Keratinocyte (primary cell): Measurements from ENCODE around the gene RNF180.

Experiments
- EZH2 ChIP-seq: IDR thresholded peaks from one replicate; pipeline ENCODE4 v1.6.1; 2012; ENCODE audit warnings: inconsistent platforms, mild to moderate bottlenecking, low read length, moderate library complexity
- TF ChIP-seq, protein P1 (sequence below), 3 experiments: IDR thresholded peaks in 1 of 3; conservative IDR thresholded peaks in 1 of 3; optimal IDR thresholded peaks in 1 of 3; 2 replicates in 2 of 3; 3 replicates in 1 of 3; pipeline versions ENCODE3 to v1.5.1; 2011; ENCODE audit warnings: low read length in 3 of 3, mild to moderate bottlenecking in 3 of 3, moderate library complexity in 2 of 3, control low read depth in 1 of 3, inconsistent platforms in 1 of 3; ENCODE audit not compliant: insufficient read depth in 2 of 3; ENCODE audit errors: extremely low read depth in 1 of 3

DNA sequence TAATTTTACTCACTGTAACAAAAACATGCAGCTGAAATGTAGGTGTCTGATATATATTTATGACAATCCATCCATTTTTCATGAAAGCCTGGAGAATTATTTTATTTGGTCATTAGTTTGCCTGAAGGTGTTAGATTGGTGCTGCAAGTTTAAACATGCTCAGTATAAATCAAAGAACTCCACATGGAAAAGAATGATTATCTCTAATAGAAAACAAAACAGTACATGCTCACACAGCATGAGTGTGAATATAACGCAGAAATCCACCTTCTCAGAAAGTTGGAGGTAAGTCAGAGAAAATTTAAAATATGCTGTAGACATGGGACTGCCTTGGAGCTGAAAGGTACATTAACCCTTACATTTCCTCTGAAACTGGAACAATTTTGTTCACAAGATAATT lies 174.7 kb downstream of the RNF180 start:
- TF ChIP-seq, protein P1, sequence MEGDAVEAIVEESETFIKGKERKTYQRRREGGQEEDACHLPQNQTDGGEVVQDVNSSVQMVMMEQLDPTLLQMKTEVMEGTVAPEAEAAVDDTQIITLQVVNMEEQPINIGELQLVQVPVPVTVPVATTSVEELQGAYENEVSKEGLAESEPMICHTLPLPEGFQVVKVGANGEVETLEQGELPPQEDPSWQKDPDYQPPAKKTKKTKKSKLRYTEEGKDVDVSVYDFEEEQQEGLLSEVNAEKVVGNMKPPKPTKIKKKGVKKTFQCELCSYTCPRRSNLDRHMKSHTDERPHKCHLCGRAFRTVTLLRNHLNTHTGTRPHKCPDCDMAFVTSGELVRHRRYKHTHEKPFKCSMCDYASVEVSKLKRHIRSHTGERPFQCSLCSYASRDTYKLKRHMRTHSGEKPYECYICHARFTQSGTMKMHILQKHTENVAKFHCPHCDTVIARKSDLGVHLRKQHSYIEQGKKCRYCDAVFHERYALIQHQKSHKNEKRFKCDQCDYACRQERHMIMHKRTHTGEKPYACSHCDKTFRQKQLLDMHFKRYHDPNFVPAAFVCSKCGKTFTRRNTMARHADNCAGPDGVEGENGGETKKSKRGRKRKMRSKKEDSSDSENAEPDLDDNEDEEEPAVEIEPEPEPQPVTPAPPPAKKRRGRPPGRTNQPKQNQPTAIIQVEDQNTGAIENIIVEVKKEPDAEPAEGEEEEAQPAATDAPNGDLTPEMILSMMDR (optimal IDR thresholded peaks at IDR 0.05 in 1 of 3, IDR thresholded peaks at IDR 0.05 in 1 of 3, conservative IDR thresholded peaks at IDR 0.05 in 1 of 3; ENCODE audit: extremely low read depth in 1 of 3, insufficient read depth in 2 of 3, low read length in 3 of 3), result no peak
- no peak for TF ChIP-seq EZH2
